Ishikawa (cell line): ENCODE data around the gene TMEM141.

Experiments used
- CEBPB ChIP-seq: IDR thresholded peaks from 2 replicates; pipeline ENCODE4 v1.6.1; 2012
- CREB1 ChIP-seq: IDR thresholded peaks from 2 replicates; pipeline ENCODE4 v1.6.1; 2012; ENCODE audit warnings: low read depth
- EGR1 ChIP-seq: IDR thresholded peaks from 2 replicates; pipeline ENCODE4 v1.6.1; 2012
- EP300 ChIP-seq: IDR thresholded peaks from 2 replicates; pipeline ENCODE4 v1.6.1; 2012; ENCODE audit warnings: borderline replicate concordance
- FOXM1 ChIP-seq: IDR thresholded peaks from 2 replicates; pipeline ENCODE4 v1.6.1; 2012; ENCODE audit warnings: low read depth, borderline replicate concordance
- MAX ChIP-seq: IDR thresholded peaks from 2 replicates; pipeline ENCODE4 v1.6.1; 2012
- RAD21 ChIP-seq: IDR thresholded peaks from 2 replicates; pipeline ENCODE4 v1.6.1; 2012; ENCODE audit warnings: low read depth
- REST ChIP-seq: IDR thresholded peaks from 2 replicates; pipeline ENCODE4 v1.6.1; 2012; ENCODE audit warnings: low read depth, mild to moderate bottlenecking
- TAF1 ChIP-seq: IDR thresholded peaks from 2 replicates; pipeline ENCODE4 v1.6.1; 2012; ENCODE audit warnings: low read depth, mild to moderate bottlenecking
- TCF12 ChIP-seq: IDR thresholded peaks from 2 replicates; pipeline ENCODE4 v1.6.1; 2012; ENCODE audit warnings: low read depth
- TEAD4 ChIP-seq: IDR thresholded peaks from 2 replicates; pipeline ENCODE4 v1.6.1; 2012
- USF1 ChIP-seq: IDR thresholded peaks from 2 replicates; pipeline ENCODE4 v1.6.1; 2012
- YY1 ChIP-seq: IDR thresholded peaks from 2 replicates; pipeline ENCODE4 v1.6.1; 2012; ENCODE audit warnings: low read depth
- ZBTB7A ChIP-seq: IDR thresholded peaks from 2 replicates; pipeline ENCODE4 v1.6.1; 2012; ENCODE audit warnings: low read depth

- TF ChIP-seq YY1 (no peak), REST (no peak), RAD21 (no peak), MAX (no peak), CEBPB (no peak), TEAD4 (no peak), CREB1 (no peak), ZBTB7A (no peak), USF1 (no peak), FOXM1 (no peak), TCF12 (no peak), EGR1 (no peak), EP300 (no peak), TAF1 (no peak)
Observed at GRCh38 chr9:136747161-136748060, 43.7 kb upstream of the TMEM141 start.
